Gastrocnemius medialis (tissue), 4 donors: Measurements from ENCODE around the gene ZNF397.

Source experiments
- CTCF ChIP-seq, 5 experiments: fragments of 450-650 bp in 3 of 5; fragments of 200-600 bp in 2 of 5; sonication (generic) in 2 of 5; IDR thresholded peaks in 4 of 5; conservative IDR thresholded peaks in 1 of 5; 1 replicate in 4 of 5; 2 replicates in 1 of 5; pipeline ENCODE4 v1.5.1; 2016 to 2019; ENCODE audit warnings: antibody characterized with exemption in 5 of 5, mild to moderate bottlenecking in 3 of 5, moderate library complexity in 3 of 5
- POLR2A ChIP-seq, 2 donors: fragments of 450-650 bp; IDR thresholded peaks; one replicate each; pipeline ENCODE4 v1.6.1; 2017; ENCODE audit warnings: antibody characterized with exemption in 2 of 2, mild to moderate bottlenecking in 2 of 2, moderate library complexity in 2 of 2

GRCh38 chr18:35284841-35285240 lies 44.0 kb downstream of the ZNF397 start:
- TF ChIP-seq CTCF (IDR thresholded peaks at IDR 0.05 in 4 of 5, conservative IDR thresholded peaks at IDR 0.05 in 1 of 5): no peak
- no peak for TF ChIP-seq POLR2A (IDR thresholded peaks at IDR 0.05)
